ENCODE results near the gene MAP3K19. TPM values are rescaled to one million over a fixed set of nuclear protein-coding genes. Genes with fewer than 3 reads are reported as not detected.
A peak's percentile ranks its signal among the peaks of the same experiment; 100 is the strongest.

The MAP3K19 gene
- total RNA-seq, 2 donors from 2014 or later = not detected

DNA sequence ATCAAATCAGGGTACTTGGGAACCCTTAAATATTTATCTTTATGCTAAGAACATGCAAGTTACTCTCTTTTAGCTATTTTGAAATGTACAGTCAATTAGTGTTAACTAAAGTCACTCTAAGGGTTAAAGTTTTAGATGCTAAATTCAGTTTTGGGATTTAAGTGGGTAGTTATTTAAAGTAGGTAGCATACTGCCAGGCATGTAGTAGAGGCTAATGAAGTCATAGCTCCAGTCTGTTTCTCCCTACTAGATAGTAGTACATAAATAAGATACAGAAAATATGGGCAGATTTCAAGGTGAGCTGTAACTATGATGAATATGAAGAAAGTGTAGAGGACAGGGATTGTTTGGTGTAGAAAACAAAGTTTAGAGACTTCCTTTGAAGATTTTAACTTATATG lies 12.3 kb upstream of the MAP3K19 start:
- no peak overlapping the region for H3K4me3 ChIP-seq
- H3K27ac ChIP-seq = no peak overlapping the region
- no peaks in the 10 kb centered on the region for H3K9me3 ChIP-seq
- no peaks in the 10 kb centered on the region for H3K27me3 ChIP-seq (replicated peaks; ENCODE audit: insufficient read depth)
- H3K4me1 ChIP-seq (ENCODE audit: control insufficient read depth in 1 of 2, low read depth in 2 of 2) = peaks cover 26 to 31% of the 10 kb centered on the region in 2 donors
- TF ChIP-seq, protein P1, sequence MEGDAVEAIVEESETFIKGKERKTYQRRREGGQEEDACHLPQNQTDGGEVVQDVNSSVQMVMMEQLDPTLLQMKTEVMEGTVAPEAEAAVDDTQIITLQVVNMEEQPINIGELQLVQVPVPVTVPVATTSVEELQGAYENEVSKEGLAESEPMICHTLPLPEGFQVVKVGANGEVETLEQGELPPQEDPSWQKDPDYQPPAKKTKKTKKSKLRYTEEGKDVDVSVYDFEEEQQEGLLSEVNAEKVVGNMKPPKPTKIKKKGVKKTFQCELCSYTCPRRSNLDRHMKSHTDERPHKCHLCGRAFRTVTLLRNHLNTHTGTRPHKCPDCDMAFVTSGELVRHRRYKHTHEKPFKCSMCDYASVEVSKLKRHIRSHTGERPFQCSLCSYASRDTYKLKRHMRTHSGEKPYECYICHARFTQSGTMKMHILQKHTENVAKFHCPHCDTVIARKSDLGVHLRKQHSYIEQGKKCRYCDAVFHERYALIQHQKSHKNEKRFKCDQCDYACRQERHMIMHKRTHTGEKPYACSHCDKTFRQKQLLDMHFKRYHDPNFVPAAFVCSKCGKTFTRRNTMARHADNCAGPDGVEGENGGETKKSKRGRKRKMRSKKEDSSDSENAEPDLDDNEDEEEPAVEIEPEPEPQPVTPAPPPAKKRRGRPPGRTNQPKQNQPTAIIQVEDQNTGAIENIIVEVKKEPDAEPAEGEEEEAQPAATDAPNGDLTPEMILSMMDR (IDR thresholded peaks at IDR 0.05) = no peak
- ATAC-seq (ENCODE audit: insufficient number of reproducible peaks, low FRiP score, low read depth) (no peak), DNase-seq (ENCODE audit: low spot score) (no peak)
- H3K36me3 ChIP-seq = peaks cover 2% of the 10 kb centered on the region

DNA sequence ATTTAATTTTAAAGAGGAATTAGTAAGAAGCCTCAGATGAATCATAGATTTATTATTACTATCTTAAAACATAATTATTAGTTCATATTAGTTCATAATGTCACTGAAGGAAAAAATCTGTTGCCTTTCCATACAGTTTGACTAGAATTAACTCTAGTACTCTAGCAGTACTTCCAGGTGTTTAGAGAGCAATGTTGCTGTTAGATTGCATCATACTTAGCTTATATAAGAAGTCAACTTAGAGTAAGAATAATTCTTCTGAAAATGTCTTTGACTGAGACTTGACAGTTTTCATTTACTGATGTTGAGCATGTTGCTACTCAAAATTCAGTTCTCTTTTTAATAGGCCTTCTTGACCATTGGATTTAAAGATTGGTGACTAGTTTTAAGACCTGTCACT lies 9.5 kb upstream of the MAP3K19 start:
- Histone ChIP-seq H3K27ac (no peak overlapping the region), H3K36me3 (peaks cover 2% of the 10 kb centered on the region), H3K27me3 (replicated peaks; ENCODE audit: insufficient read depth) (no peaks in the 10 kb centered on the region), H3K4me1 (ENCODE audit: control insufficient read depth in 1 of 2, low read depth in 2 of 2) (peaks cover 21 to 41% of the 10 kb centered on the region in 2 donors), H3K9me3 (no peaks in the 10 kb centered on the region), H3K4me3 (no peak overlapping the region)
- DNase-seq (ENCODE audit: low spot score) (no peak), ATAC-seq (ENCODE audit: insufficient number of reproducible peaks, low FRiP score, low read depth) (no peak)
- TF ChIP-seq, protein P1 (IDR thresholded peaks at IDR 0.05) = no peak

DNA sequence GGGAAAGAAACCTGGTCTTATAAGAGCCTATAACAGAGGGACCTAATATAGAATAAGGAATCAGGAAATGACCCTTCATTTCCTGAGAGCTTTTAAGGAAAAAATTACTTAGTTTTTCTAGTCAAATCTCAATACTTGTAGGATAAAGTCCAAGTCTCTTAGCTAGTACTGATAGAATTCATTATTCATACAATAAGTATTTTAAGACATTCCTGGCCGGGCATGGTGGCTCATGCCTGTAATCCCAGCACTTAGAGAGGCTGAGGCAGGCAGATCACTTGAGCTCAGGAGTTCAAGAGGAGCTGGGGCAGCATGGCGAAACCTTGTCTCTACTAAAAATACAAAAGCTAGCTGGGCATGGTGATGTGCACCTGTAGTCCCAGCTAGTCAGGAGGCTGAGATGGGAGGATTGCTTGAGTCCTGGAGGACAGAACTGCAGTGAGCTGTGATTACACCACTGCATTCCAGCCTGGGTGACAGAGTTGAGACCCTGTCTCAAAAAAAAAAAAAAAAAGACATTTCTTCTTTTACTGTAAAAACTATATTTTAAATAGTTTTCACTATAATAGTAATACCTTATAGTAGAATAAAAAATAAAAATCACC lies 8.0 kb upstream of the MAP3K19 start:
- no peak for DNase-seq (ENCODE audit: low spot score)
- Histone ChIP-seq H3K9me3 (no peaks in the 10 kb centered on the region), H3K36me3 (no peaks in the 10 kb centered on the region), H3K27me3 (replicated peaks; ENCODE audit: insufficient read depth) (no peaks in the 10 kb centered on the region), H3K4me3 (peak overlapping the region; percentile 22), H3K27ac (peak overlapping the region; percentile 51 to 93), H3K4me1 (ENCODE audit: control insufficient read depth in 1 of 2, low read depth in 2 of 2) (peaks cover 21 to 51% of the 10 kb centered on the region in 2 donors)
- peak; percentile 56 for ATAC-seq (ENCODE audit: insufficient number of reproducible peaks, low FRiP score, low read depth)
- TF ChIP-seq, protein P1 (IDR thresholded peaks at IDR 0.05) = no peak

DNA sequence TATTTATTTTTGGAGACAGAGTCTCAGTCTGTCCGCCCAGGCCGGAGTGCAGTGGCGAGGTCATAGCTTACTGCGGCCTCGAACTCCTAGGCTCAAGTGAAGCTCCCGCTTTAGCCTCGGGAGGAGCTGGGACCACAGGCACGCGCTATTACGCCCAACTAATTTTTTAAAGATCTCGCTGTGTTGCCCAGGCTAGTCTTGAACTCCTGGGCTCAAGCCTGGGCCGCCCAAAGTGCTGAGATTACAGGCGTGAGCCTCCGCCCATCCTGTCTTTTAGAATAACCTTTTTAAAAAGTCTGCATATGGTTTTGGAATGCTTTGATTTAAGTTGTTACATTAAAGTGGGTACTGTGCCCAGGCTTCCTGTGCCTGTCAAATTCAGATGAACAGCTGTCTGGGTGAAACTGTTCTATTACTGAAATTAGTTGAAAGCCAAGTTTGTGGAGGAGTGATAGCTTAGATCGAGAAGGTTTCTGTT lies 5.8 kb upstream of the MAP3K19 start:
- H3K36me3 ChIP-seq = no peaks in the 10 kb centered on the region
- H3K9me3 ChIP-seq = no peaks in the 10 kb centered on the region
- H3K4me1 ChIP-seq (ENCODE audit: control insufficient read depth in 1 of 2, low read depth in 2 of 2) = peaks cover 16 to 52% of the 10 kb centered on the region in 2 donors
- no peaks in the 10 kb centered on the region for H3K27me3 ChIP-seq (replicated peaks; ENCODE audit: insufficient read depth)
- H3K4me3 ChIP-seq = peak overlapping the region; percentile 82
- TF ChIP-seq, protein P1 (IDR thresholded peaks at IDR 0.05) = no peak
- H3K27ac ChIP-seq = peak overlapping the region; percentile 93
- DNase-seq (ENCODE audit: low spot score) (no peak), ATAC-seq (ENCODE audit: insufficient number of reproducible peaks, low FRiP score, low read depth) (no peak)

DNA sequence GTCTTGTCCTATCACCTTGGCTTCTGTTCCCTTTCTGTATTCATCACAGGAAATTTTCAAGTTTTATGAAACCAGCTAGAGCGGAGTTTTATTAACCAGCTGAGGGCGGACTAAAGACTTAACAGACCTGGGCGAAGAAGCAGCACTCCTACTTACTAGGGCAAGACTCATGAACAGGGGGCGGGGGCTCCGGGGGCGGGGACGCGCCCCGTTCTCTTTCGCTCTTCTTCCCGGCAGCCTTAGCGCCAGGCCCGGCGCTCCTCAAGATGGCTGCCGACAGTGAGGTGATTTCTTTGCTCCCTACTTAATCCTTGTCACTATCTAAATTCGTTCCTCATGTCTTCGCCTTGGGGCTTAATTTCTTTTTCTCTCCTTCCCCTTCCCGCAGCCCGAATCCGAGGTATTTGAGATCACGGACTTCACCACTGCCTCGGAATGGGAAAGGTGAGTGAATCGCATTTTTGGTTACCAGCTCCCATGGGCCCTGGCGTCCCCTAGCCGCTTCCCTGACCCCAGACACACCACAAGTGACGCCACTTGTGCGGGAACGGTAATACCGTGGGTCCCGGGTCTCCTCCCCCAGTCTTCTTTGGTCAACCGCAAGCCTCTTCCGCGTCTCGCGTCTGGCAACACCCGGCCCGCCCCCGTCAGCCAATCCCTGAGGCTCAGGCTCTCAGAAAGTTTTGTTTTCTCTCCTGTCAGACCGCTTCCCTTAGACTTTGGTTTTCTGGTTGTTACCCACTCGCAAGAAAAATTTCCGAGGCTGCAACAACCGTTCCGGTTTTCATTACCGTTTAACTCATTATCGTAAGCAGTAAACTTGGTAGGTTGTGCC lies 5.0 kb upstream of the MAP3K19 start, which contains the start of gene RAB3GAP1:
Gene RAB3GAP1, plus strand, starts transcription at position 251 of the 835 bp plus-strand sequence. Its CDS starts 16 bp downstream, at position 267.
- Histone ChIP-seq H3K27me3 (replicated peaks; ENCODE audit: insufficient read depth) (no peaks in the 10 kb centered on the region), H3K36me3 (no peaks in the 10 kb centered on the region), H3K9me3 (no peaks in the 10 kb centered on the region), H3K4me1 (ENCODE audit: control insufficient read depth in 1 of 2, low read depth in 2 of 2) (peaks cover 8 to 49% of the 10 kb centered on the region in 2 donors), H3K27ac (peak within 1 kb of the TSS; percentile 93), H3K4me3 (peak within 1 kb of the TSS; percentile 82)
- TF ChIP-seq, protein P1 (IDR thresholded peaks at IDR 0.05) = no peak
- peak; percentile 56 for ATAC-seq (ENCODE audit: insufficient number of reproducible peaks, low FRiP score, low read depth)
- DNase-seq (ENCODE audit: low spot score) = peak; percentile 40
